ENCODE results near the gene HBP1.
"Not testable (repeated sequence)": the region's sequence is repeated elsewhere in the genome, so short reads cannot be mapped to it uniquely, and the experiment has no call there.

HBP1 gene

GRCh38 chr7:107168233-107169119, at the start of gene HBP1:
Gene HBP1 (plus strand): TSS chr7:107169003. CDS start chr7:107179894, 10,891 bp downstream.
- DNase-seq, result peak; percentile 90 to 96 (median 92)

- DNase-seq, result no peak
These were observed 49.3 kb upstream of the HBP1 start for GRCh38 chr7:107119376-107120105.

- no peak for DNase-seq
These were observed 46.3 kb upstream of the HBP1 start for GRCh38 chr7:107122486-107122911.

- no peak for DNase-seq
These were observed 45.4 kb upstream of the HBP1 start for GRCh38 chr7:107123392-107123791.

DNA sequence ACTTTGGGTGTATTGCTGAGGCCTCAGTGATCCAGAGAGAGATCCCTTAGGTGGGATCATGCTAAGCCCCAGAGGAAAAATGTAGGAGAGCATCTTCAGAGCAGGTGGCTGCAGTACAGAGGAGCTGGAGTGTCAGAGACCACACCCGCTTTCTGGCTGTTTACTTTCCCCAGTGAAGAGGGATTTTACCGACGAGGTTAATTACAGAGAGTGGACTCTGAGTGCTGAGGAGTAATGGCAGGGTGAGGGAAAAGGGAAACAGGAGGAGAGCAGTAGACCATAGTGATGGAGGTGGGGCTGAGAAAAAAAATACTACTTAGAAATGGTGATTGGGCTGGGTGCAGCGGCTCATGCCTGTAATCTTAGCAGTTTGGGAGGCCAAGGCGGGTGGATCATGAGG, 43.3 kb upstream of the HBP1 start:
- DNase-seq, result no peak

DNA sequence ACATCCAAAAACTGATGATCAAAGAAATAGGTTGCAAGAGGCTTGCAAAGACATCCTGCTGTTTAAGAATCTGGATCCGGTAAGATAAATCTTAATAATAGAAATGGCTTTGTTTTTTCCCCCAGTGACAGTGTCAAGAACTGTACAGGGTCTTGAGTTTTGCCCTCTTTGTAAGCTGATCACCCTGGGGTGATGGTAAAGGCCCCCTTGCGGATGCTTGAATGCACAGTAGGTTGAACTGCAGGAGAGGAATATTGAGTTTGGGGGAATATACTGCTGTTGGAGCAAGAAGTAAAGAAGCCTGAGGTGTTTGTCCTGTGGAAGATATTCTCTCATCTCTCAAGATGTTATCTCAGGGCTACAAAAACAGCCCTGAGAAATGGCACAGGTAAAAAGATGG, 40.6 kb upstream of the HBP1 start:
- DNase-seq, result no peak

- no peak for DNase-seq
These were observed 40.1 kb upstream of the HBP1 start for GRCh38 chr7:107128748-107129147.

GRCh38 chr7:107130487-107131220, 38.1 kb upstream of the HBP1 start:
- DNase-seq, result no peak

- DNase-seq, result no peak
These were observed 35.4 kb upstream of the HBP1 start for GRCh38 chr7:107133396-107133795.

GRCh38 chr7:107138696-107139420, 29.9 kb upstream of the HBP1 start:
- DNase-seq, result no peak

DNA sequence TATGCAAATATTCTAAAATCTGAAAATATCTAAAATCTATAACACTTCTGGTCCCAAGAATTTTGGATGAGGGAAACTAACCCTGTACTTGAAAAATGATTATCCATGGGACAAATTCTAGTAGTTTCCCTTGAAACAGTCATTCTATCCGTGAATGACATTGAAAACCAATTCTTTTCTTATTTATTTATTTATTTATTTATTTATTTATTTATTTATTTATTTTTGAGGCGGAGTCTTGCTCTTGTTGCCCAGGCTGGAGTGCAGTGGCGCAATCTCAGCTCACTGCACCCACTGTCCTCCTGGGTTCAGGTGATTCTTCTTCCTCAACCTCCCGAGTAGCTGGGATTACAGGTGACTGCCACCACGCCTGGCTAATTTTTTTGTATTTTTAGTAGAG, 24.9 kb upstream of the HBP1 start:
- not testable (repeated sequence) for DNase-seq

DNA sequence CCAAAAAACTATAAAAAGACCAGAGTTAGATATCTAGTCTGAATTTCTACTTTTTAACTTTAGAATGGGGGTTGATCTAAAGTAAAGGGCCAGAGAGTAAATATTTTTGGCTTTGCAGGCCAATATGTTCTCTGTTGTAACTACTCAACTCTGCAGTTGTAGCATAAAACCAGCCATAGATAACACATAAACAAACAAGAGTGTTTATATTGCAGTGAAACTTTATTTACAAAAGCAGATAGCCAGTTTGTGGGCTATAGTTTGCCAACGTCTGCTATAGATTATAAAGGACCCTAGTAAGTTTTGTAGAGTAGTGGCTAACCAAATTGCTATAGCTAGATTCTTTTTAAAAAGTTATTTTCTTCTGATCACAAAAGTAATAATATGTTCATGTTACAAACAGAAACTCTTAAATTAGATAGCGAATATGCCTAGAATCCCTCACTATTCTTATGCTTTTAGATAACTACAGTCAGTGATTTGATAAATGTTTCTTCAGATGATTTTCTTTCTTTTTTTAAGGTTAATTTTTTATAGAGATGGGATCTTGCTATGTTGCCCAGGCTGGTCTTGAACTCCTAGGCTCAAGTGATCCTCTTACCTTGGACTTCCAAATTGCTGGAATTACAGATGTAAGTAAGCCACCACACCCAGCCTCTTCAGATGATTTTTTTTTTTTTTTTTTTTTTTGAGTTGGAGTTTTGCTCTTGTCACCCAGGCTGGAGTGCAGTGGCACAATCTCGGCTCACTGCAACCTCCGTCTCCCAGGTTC, 23.6 kb upstream of the HBP1 start:
- DNase-seq, result no peak

GRCh38 chr7:107147464-107148393, 21.1 kb upstream of the HBP1 start:
- DNase-seq, result no peak

DNA sequence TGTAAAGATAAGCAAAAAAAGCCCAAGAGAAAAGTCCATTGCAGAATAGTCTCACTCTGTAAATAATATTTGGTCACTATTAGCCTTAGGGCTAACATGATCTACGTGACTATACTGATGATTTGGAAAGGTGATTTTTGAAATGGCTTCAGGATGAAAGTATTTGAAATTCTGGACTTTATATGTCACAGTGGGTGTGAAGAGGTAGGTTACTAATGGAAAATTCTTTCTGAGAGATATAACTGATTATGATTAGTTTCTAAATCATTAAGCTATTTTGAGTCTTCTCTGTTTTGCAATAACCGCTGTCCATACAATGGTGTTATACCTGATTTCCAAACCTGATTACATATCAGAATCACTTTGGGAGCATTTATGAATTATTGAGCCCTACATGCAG, 20.1 kb upstream of the HBP1 start:
- DNase-seq, result no peak

GRCh38 chr7:107149863-107150262, 18.9 kb upstream of the HBP1 start:
- no peak for DNase-seq

DNA sequence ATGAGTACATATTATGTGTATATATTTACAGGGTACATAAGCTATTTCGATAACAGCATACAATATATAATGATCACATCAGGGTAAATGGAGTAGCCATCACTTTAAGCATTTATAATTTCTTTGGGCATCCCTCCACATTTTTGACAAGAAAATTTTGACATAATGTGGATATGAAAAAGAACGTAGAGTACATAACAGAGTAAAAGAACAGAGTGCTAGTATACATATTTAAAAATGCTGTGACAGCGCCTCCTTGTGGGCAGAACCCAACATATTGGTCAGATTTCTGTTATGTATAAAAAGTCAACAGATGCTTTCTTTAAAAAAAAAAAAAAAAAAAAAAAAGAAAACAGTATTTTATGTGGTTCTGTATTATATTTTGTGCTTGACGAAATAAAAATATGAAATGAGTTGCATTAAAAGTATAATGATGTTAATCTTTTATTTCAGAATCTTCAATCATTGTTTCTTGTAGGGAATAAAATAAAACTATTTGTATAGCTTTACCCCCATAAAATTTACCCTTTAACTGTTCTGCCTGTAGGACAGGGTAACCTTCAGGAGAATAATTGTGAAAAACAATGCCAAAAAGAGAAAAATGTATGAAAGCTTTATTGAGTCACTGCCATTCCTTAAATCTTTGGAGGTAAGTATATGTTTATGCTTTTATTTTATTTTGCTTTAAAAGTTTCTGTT, 18.3 kb upstream of the HBP1 start:
- peak; percentile 37 to 64 (median 44) for DNase-seq

DNA sequence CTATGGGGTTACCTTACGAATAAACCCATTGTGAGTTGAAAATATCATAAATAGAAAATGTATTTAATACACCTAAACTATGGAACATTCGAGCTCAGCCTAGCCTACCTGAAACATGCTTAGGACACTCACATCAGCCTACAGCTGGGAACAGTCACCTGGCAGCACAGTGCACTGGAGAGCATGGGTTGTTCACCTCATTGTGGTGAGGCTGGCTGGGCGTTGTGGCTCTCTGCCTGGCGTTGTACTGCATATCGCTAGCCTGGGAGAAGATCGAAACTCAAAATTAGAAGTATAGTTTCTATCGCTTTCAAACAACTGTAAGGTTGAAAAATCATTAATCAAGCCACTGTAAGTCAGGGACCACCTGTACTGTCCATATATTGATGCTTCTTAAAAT, 17.3 kb upstream of the HBP1 start:
- DNase-seq, result no peak

GRCh38 chr7:107152011-107152410, 16.8 kb upstream of the HBP1 start:
- DNase-seq, result no peak

DNA sequence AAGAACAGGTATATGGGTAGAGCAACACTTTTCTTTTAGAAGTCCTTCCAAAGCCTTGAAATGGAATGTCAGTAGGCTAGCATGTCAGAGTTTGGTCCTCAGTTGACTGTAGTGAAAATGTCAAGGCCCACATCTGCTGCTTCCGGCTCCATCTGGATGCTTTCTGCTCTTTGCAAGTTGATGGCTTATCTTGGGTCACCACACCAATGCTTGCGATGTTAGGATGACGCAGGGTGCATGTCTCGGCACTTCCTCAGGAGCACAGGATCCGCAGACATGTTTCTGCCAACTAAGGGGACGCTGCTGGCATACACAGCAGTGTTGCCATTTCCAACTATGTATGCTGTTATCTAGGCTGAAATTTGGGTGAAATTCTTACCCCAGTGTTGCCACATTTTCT, 14.0 kb upstream of the HBP1 start:
- DNase-seq, result no peak

DNA sequence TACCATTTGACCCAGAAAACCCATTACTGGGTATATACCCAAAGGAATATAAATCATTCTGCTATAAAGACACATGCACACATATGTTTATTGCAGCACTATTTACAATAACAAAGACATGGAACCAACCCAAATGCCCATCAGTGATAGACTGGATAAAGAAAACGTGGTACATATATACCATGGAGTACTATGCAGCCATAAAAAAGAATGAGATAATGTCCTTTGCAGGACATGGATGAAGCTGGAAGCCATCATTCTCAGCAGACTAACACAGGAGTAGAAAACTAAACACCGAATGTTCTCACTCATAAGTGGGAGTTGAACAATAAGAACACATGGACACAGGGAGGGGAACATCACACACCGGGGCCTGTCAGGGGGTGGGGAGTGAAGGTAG, 13.1 kb upstream of the HBP1 start:
- not testable (repeated sequence) for DNase-seq
